ENCODE measurements around the gene PTGES2.
A peak's percentile ranks its signal among the peaks of the same experiment; 100 is the strongest.

The PTGES2 gene

DNA sequence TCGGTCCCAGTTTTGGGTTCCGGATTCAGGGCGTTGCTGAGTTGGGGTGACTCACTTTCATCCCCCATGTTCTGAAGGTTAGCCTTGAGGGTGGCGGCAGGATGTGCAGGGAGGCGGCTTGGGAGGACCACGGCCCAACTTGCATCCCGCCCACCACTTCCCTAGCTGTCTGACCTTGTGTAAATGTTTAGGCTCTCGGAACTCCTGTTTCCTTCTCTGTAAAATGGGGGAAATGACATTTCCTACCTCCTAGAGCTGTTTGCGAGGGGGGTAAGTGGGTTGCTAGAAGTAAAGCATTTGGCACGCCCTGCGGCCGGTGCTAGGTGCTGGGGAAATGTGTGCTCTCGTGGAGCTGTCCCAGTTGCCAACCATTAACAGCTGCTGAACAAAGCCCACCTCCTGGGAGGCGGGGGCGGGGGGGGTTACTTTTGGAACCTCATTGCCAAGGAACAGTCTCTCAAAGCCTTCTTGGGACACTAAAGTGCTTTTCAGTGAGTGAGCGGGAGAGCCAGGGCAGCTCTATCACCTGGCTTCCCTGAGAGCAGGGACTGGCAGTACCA is 27.5 kb downstream of the PTGES2 start (continued):
- TF ChIP-seq ZFP3 (CRISPR knock-in tag; IDR thresholded peaks at IDR 0.05) (no peak), POU6F1 (CRISPR knock-in tag; IDR thresholded peaks at IDR 0.05; ENCODE audit: borderline replicate concordance, low read depth) (no peak)

- no peak for ATAC-seq
- TF ChIP-seq TSHZ2 (CRISPR knock-in tag; IDR thresholded peaks at IDR 0.05) (no peak), ZFP3 (CRISPR knock-in tag; IDR thresholded peaks at IDR 0.05) (no peak), CREB5 (CRISPR knock-in tag; IDR thresholded peaks at IDR 0.05; ENCODE audit: low read depth) (no peak), OSR1 (CRISPR knock-in tag; IDR thresholded peaks at IDR 0.05) (no peak), SNAI2 (CRISPR knock-in tag; IDR thresholded peaks at IDR 0.05) (no peak), BACH2 (CRISPR knock-in tag; IDR thresholded peaks at IDR 0.05; ENCODE audit: borderline replicate concordance) (no peak), PATZ1 (CRISPR knock-in tag; IDR thresholded peaks at IDR 0.05; ENCODE audit: borderline replicate concordance) (no peak), ZNF565 (CRISPR knock-in tag; conservative IDR thresholded peaks at IDR 0.05; ENCODE audit: low read depth) (no peak), POU6F1 (CRISPR knock-in tag; IDR thresholded peaks at IDR 0.05; ENCODE audit: borderline replicate concordance, low read depth) (no peak), TOX (CRISPR knock-in tag; IDR thresholded peaks at IDR 0.05; ENCODE audit: borderline replicate concordance) (no peak), ARNTL (CRISPR knock-in tag; IDR thresholded peaks at IDR 0.05; ENCODE audit: borderline replicate concordance, low read depth) (no peak), ZFP30 (CRISPR knock-in tag; IDR thresholded peaks at IDR 0.05) (no peak), ISL1 (CRISPR knock-in tag; IDR thresholded peaks at IDR 0.05) (no peak), ESRRG (CRISPR knock-in tag; IDR thresholded peaks at IDR 0.05) (no peak), PPARA (CRISPR knock-in tag; IDR thresholded peaks at IDR 0.05; ENCODE audit: borderline replicate concordance) (no peak), ZC3H10 (CRISPR knock-in tag; IDR thresholded peaks at IDR 0.05) (no peak)
Measured at GRCh38 chr9:128099231-128099931, 28.1 kb downstream of the PTGES2 start.

- peak; percentile 39 for ATAC-seq
- TF ChIP-seq RARB (CRISPR knock-in tag; IDR thresholded peaks at IDR 0.05) (no peak), ZC3H10 (CRISPR knock-in tag; IDR thresholded peaks at IDR 0.05) (no peak)
Measured at GRCh38 chr9:128098297-128099230, 29.0 kb downstream of the PTGES2 start.

All from SK-N-SH treated with all-trans-retinoic acid at 6 μM for 48 hours (cell line).